WTC11 (cell line): ENCODE data around the gene SLC37A1. TPM values are rescaled to one million over a fixed set of nuclear protein-coding genes. Genes with fewer than 3 reads are reported as not detected.

Source experiments
- ATAC-seq: fragments of 200-7000 bp; cut with Tn5 transposase; 2 replicates; pipeline ENCODE4 v1.10.0; 2021; ENCODE audit warnings: mild to moderate bottlenecking, moderate library complexity
- CTCF ChIA-PET: fragments of 300-600 bp; sonication (Branson Sonifier 250); formaldehyde crosslinking; loops from one replicate; lab custom pipeline; 2021; ENCODE audit warnings: antibody characterized with exemption; lab: Charles Lee
- POLR2A ChIA-PET: fragments of 350-600 bp; sonication (Branson Sonifier 250); formaldehyde crosslinking; loops from one replicate; lab custom pipeline; 2021; ENCODE audit warnings: antibody characterized with exemption; lab: Charles Lee
- DNase-seq: peaks from one replicate; pipeline ENCODE4 v3.0.0; 2021; ENCODE audit warnings: low spot score
- H3K27ac Mint-ChIP-seq: 2 replicates; pipeline ENCODE4 v1.8.0; 2021; ENCODE audit warnings: mixed read lengths
- H3K27me3 Mint-ChIP-seq: 2 replicates; pipeline ENCODE4 v1.8.0; 2021; ENCODE audit warnings: low read depth, mild to moderate bottlenecking, moderate library complexity, mixed read lengths
- H3K36me3 Mint-ChIP-seq: 2 replicates; pipeline ENCODE4 v1.8.0; 2021; ENCODE audit warnings: mixed read lengths
- H3K4me1 Mint-ChIP-seq: 2 replicates; pipeline ENCODE4 v1.8.0; 2022; ENCODE audit warnings: mixed read lengths
- H3K4me3 Mint-ChIP-seq: 2 replicates; pipeline ENCODE4 v1.8.0; 2021; ENCODE audit warnings: mild to moderate bottlenecking, moderate library complexity, mixed read lengths
- H3K9me3 Mint-ChIP-seq: 2 replicates; pipeline ENCODE4 v1.8.0; 2021; ENCODE audit warnings: mixed read lengths
- EMX1 ChIP-seq: fragments of 250-450 bp; sonication (Bioruptor Pico); IDR thresholded peaks from 2 replicates; pipeline ENCODE4 v1.8.0; 2021; ENCODE audit warnings: mild to moderate bottlenecking
- FOXK1 ChIP-seq: sonication (generic); formaldehyde crosslinking; IDR thresholded peaks from 2 replicates; pipeline ENCODE4 v1.8.0; 2022; ENCODE audit warnings: mild to moderate bottlenecking, moderate library complexity, missing genetic modification reagents
- FOXP1 ChIP-seq: sonication (generic); formaldehyde crosslinking; IDR thresholded peaks from 2 replicates; pipeline ENCODE4 v1.8.0; 2022; ENCODE audit warnings: missing genetic modification reagents, mild to moderate bottlenecking, moderate library complexity, borderline replicate concordance
- GABPB1 ChIP-seq: sonication (generic); formaldehyde crosslinking; IDR thresholded peaks from 2 replicates; pipeline ENCODE4 v1.8.1; 2023; ENCODE audit warnings: mild to moderate bottlenecking, missing genetic modification reagents
- IRF2 ChIP-seq: sonication (generic); formaldehyde crosslinking; IDR thresholded peaks from 2 replicates; pipeline ENCODE4 v1.8.0; 2022; ENCODE audit warnings: low read depth, missing genetic modification reagents, borderline replicate concordance
- KAT7 ChIP-seq: sonication (generic); formaldehyde crosslinking; IDR thresholded peaks from 2 replicates; pipeline ENCODE4 v1.8.1; 2023; ENCODE audit warnings: missing genetic modification reagents, mild to moderate bottlenecking, borderline replicate concordance
- MXD4 ChIP-seq: fragments of 250-450 bp; sonication (Bioruptor Pico); IDR thresholded peaks from 2 replicates; pipeline ENCODE4 v1.8.0; 2021; ENCODE audit warnings: mild to moderate bottlenecking, moderate library complexity, borderline replicate concordance
- NR1H2 ChIP-seq: sonication (generic); formaldehyde crosslinking; IDR thresholded peaks from 2 replicates; pipeline ENCODE4 v1.9.0; 2021; ENCODE audit warnings: mild to moderate bottlenecking, moderate library complexity, missing genetic modification reagents
- NR3C1 ChIP-seq: sonication (generic); formaldehyde crosslinking; conservative IDR thresholded peaks from 2 replicates; pipeline ENCODE4 v1.8.1; 2023; ENCODE audit warnings: low read depth, mild to moderate bottlenecking, missing genetic modification reagents
- SOX15 ChIP-seq: fragments of 250-450 bp; sonication (Bioruptor Pico); IDR thresholded peaks from 2 replicates; pipeline ENCODE4 v1.9.0; 2021; ENCODE audit warnings: mild to moderate bottlenecking
- SP1 ChIP-seq: sonication (generic); formaldehyde crosslinking; conservative IDR thresholded peaks from 2 replicates; pipeline ENCODE4 v1.8.1; 2022; ENCODE audit warnings: missing genetic modification reagents
- ZNF219 ChIP-seq: sonication (generic); formaldehyde crosslinking; IDR thresholded peaks from 2 replicates; pipeline ENCODE4 v1.8.0; 2023; ENCODE audit warnings: missing genetic modification reagents, mild to moderate bottlenecking, borderline replicate concordance
- ZNF263 ChIP-seq: sonication (generic); formaldehyde crosslinking; IDR thresholded peaks from 2 replicates; pipeline ENCODE4 v1.8.1; 2022; ENCODE audit warnings: low read depth, mild to moderate bottlenecking, moderate library complexity, missing genetic modification reagents
- ZNF423 ChIP-seq: fragments of 250-450 bp; sonication (Bioruptor Pico); IDR thresholded peaks from 2 replicates; pipeline ENCODE4 v2.1.2; 2022; ENCODE audit warnings: mild to moderate bottlenecking, moderate library complexity
- total RNA-seq: library from RNA; stranded (reverse); gene quantifications from 3 replicates; pipeline ENCODE4 v1.2.3, GENCODE V29; 2021
- TF ChIP-seq, protein P1 (sequence below): sonication (generic); formaldehyde crosslinking; IDR thresholded peaks from 2 replicates; pipeline ENCODE4 v1.8.1; 2023; ENCODE audit warnings: mild to moderate bottlenecking, moderate library complexity, missing genetic modification reagents
- TF ChIP-seq, protein P2 (sequence below): sonication (generic); formaldehyde crosslinking; IDR thresholded peaks from 2 replicates; pipeline ENCODE4 v1.8.0; 2022; ENCODE audit warnings: mild to moderate bottlenecking, missing genetic modification reagents
- TF ChIP-seq, protein P3 (sequence below): fragments of 250-450 bp; sonication (Bioruptor Pico); IDR thresholded peaks from 2 replicates; pipeline ENCODE4 v2.1.2; 2022; ENCODE audit warnings: mild to moderate bottlenecking, moderate library complexity
- TF ChIP-seq, protein P4 (sequence below): sonication (generic); formaldehyde crosslinking; IDR thresholded peaks from 2 replicates; pipeline ENCODE4 v1.8.0; 2022; ENCODE audit warnings: mild to moderate bottlenecking, missing genetic modification reagents
- TF ChIP-seq, protein P5 (sequence below): sonication (generic); formaldehyde crosslinking; IDR thresholded peaks from 2 replicates; pipeline ENCODE4 v1.8.0; 2023; ENCODE audit warnings: missing genetic modification reagents, mild to moderate bottlenecking, borderline replicate concordance
- TF ChIP-seq, protein P6 (sequence below): sonication (generic); formaldehyde crosslinking; IDR thresholded peaks from 2 replicates; pipeline ENCODE4 v1.8.1; 2022; ENCODE audit warnings: low read depth, missing genetic modification reagents, borderline replicate concordance

Gene SLC37A1
- total RNA-seq, 1 experiment from 2014 or later: 22.7 TPM

DNA sequence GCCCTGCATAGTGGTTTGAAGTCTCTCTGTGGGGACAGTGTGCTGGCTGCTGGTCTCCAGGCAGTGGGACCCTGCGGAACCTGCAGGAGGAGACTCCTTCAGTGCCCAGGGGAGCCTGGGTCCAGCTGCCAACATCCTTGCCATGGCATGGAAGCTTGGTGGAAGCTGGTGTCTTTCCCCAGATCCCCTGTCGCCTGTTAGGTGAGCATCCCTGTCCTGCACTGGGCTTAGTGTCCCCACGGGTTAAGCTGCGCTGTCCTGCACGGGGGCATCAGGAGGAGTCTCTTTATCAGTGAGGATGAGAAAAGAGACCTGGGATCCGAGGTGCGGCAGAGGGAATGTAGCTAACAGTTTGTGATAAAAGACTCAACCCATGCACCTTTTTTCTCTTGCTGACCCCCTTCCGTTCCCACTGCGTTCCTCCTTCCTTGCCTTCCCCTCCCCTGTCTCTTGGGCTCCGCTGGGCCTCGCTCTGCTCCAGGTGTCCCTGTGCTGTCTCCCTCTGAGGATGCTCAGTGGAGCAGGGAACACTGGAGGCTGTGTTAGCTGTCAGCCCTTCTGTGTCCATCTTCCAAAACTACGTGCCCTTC lies 59.3 kb downstream of the SLC37A1 start:
- TF ChIP-seq, protein P1, sequence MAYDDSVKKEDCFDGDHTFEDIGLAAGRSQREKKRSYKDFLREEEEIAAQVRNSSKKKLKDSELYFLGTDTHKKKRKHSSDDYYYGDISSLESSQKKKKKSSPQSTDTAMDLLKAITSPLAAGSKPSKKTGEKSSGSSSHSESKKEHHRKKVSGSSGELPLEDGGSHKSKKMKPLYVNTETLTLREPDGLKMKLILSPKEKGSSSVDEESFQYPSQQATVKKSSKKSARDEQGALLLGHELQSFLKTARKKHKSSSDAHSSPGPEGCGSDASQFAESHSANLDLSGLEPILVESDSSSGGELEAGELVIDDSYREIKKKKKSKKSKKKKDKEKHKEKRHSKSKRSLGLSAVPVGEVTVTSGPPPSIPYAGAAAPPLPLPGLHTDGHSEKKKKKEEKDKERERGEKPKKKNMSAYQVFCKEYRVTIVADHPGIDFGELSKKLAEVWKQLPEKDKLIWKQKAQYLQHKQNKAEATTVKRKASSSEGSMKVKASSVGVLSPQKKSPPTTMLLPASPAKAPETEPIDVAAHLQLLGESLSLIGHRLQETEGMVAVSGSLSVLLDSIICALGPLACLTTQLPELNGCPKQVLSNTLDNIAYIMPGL (CRISPR knock-in tag): no peak
- no peak for TF ChIP-seq ZNF219 (CRISPR knock-in tag)
- no peak for TF ChIP-seq KAT7
- TF ChIP-seq, protein P2, sequence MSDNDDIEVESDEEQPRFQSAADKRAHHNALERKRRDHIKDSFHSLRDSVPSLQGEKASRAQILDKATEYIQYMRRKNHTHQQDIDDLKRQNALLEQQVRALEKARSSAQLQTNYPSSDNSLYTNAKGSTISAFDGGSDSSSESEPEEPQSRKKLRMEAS (CRISPR knock-in tag): no peak
- TF ChIP-seq ZNF423: no peak
- TF ChIP-seq, protein P3, sequence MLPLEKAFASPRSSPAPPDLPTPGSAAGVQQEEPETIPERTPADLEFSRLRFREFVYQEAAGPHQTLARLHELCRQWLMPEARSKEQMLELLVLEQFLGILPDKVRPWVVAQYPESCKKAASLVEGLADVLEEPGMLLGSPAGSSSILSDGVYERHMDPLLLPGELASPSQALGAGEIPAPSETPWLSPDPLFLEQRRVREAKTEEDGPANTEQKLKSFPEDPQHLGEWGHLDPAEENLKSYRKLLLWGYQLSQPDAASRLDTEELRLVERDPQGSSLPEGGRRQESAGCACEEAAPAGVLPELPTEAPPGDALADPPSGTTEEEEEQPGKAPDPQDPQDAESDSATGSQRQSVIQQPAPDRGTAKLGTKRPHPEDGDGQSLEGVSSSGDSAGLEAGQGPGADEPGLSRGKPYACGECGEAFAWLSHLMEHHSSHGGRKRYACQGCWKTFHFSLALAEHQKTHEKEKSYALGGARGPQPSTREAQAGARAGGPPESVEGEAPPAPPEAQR (CRISPR knock-in tag): no peak
- Mint-ChIP-seq H3K36me3 (peaks cover 51% of the 10 kb centered on the region), H3K9me3 (peaks cover 18% of the 10 kb centered on the region), H3K27ac (no peak overlapping the region), H3K4me1 (no peaks in the 10 kb centered on the region), H3K27me3 (no peaks in the 10 kb centered on the region), H3K4me3 (no peak overlapping the region)
- peak; percentile 4 for DNase-seq
- ChIA-PET POLR2A (no interaction called here), CTCF (interaction anchor here (0.6 kb wide), 1 partner anchor 81 kb away, joined by 3 read pairs; the partner anchor contains the start of gene PDE9A)
- ATAC-seq: no peak

DNA sequence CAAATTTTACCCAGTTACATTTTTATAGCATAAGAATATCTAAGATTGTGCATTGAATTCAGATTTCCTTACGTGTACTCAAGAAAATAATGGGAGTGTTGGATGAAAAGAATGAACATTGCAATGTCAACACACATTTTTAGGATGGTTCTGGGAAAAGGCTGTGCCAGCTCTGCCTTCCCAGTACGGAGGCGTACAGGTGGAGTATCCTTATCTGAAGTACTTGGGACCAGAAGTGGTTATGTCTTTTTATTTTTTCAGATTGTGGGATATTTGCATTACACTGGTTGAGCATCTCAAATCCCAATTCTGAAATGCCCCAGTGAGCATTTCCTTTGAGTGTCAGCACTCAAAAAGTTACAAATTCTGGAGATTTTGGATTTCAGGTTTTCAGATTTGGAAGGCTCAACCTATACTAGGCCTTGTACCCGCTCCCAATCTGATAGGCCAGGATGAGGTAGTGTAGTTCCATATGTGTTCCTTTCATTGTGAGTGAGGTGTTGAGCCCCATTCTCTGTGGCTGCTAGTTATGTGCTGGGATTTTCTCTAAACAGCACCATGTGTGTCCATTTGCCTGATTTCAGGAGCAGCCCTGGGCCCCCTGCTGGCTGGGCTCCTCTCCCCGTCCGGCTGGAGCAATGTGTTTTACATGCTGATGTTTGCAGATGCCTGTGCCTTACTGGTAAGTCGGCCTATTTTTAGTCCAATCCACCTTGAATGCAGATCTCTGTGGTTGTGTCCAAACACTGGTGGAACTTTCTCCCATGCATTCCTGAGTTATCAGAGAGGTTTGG lies 60.8 kb downstream of the SLC37A1 start:
- ChIA-PET POLR2A (no interaction called here), CTCF (interaction anchor here (1.1 kb wide), 1 partner anchor 19 kb away, joined by 3 read pairs; no protein-coding TSS in a partner anchor)
- no peak overlapping the region for H3K4me3 Mint-ChIP-seq
- ATAC-seq: no peak
- peaks cover 18% of the 10 kb centered on the region for H3K9me3 Mint-ChIP-seq
- H3K27me3 Mint-ChIP-seq: no peaks in the 10 kb centered on the region
- no peak overlapping the region for H3K27ac Mint-ChIP-seq
- DNase-seq: peak; percentile 14
- H3K36me3 Mint-ChIP-seq: peaks cover 47% of the 10 kb centered on the region
- H3K4me1 Mint-ChIP-seq: no peaks in the 10 kb centered on the region
- TF ChIP-seq SP1 (CRISPR knock-in tag) (no peak), GABPB1 (0 out of 2 replicates have a peak, but pooled peaks have one; percentile 13)

DNA sequence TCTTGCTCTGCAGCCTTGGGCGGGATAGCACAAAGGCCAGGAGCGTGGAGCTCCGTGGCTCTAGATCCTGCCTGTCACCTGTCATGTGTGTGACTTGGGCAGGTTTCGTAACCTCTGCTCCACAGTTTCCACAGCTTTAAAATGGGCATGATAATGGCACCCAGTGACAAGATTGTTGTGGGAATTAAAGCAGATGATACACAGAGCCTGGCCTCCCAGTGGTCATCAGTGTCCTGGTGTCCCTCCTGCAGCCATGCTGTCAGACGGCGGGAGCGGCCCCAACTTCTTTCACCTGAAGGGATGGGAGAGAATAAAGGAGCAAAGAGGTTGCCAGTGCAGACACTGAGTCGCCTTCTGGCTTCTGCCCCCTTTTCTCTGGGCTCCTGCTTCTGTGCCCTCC lies 61.5 kb downstream of the SLC37A1 start:
- peaks cover 43% of the 10 kb centered on the region for H3K36me3 Mint-ChIP-seq
- CTCF ChIA-PET: interaction anchor here (1.1 kb wide), 1 partner anchor 18 kb away, joined by 3 read pairs; no protein-coding TSS in a partner anchor
- no peak overlapping the region for H3K27ac Mint-ChIP-seq
- TF ChIP-seq, protein P4, sequence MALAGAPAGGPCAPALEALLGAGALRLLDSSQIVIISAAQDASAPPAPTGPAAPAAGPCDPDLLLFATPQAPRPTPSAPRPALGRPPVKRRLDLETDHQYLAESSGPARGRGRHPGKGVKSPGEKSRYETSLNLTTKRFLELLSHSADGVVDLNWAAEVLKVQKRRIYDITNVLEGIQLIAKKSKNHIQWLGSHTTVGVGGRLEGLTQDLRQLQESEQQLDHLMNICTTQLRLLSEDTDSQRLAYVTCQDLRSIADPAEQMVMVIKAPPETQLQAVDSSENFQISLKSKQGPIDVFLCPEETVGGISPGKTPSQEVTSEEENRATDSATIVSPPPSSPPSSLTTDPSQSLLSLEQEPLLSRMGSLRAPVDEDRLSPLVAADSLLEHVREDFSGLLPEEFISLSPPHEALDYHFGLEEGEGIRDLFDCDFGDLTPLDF (CRISPR knock-in tag): no peak
- no peak for TF ChIP-seq IRF2
- TF ChIP-seq MXD4 (CRISPR knock-in tag): no peak
- no peak for TF ChIP-seq FOXK1 (CRISPR knock-in tag)
- no peak for TF ChIP-seq ZNF263 (CRISPR knock-in tag)
- TF ChIP-seq NR3C1 (CRISPR knock-in tag): no peak
- TF ChIP-seq ZNF219 (CRISPR knock-in tag): no peak
- TF ChIP-seq, protein P5, sequence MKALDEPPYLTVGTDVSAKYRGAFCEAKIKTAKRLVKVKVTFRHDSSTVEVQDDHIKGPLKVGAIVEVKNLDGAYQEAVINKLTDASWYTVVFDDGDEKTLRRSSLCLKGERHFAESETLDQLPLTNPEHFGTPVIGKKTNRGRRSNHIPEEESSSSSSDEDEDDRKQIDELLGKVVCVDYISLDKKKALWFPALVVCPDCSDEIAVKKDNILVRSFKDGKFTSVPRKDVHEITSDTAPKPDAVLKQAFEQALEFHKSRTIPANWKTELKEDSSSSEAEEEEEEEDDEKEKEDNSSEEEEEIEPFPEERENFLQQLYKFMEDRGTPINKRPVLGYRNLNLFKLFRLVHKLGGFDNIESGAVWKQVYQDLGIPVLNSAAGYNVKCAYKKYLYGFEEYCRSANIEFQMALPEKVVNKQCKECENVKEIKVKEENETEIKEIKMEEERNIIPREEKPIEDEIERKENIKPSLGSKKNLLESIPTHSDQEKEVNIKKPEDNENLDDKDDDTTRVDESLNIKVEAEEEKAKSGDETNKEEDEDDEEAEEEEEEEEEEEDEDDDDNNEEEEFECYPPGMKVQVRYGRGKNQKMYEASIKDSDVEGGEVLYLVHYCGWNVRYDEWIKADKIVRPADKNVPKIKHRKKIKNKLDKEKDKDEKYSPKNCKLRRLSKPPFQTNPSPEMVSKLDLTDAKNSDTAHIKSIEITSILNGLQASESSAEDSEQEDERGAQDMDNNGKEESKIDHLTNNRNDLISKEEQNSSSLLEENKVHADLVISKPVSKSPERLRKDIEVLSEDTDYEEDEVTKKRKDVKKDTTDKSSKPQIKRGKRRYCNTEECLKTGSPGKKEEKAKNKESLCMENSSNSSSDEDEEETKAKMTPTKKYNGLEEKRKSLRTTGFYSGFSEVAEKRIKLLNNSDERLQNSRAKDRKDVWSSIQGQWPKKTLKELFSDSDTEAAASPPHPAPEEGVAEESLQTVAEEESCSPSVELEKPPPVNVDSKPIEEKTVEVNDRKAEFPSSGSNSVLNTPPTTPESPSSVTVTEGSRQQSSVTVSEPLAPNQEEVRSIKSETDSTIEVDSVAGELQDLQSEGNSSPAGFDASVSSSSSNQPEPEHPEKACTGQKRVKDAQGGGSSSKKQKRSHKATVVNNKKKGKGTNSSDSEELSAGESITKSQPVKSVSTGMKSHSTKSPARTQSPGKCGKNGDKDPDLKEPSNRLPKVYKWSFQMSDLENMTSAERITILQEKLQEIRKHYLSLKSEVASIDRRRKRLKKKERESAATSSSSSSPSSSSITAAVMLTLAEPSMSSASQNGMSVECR (CRISPR knock-in tag): no peak
- TF ChIP-seq, protein P6, sequence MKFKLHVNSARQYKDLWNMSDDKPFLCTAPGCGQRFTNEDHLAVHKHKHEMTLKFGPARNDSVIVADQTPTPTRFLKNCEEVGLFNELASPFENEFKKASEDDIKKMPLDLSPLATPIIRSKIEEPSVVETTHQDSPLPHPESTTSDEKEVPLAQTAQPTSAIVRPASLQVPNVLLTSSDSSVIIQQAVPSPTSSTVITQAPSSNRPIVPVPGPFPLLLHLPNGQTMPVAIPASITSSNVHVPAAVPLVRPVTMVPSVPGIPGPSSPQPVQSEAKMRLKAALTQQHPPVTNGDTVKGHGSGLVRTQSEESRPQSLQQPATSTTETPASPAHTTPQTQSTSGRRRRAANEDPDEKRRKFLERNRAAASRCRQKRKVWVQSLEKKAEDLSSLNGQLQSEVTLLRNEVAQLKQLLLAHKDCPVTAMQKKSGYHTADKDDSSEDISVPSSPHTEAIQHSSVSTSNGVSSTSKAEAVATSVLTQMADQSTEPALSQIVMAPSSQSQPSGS (CRISPR knock-in tag): no peak
- TF ChIP-seq FOXP1 (CRISPR knock-in tag): no peak
- no peak for TF ChIP-seq NR1H2 (CRISPR knock-in tag)
- TF ChIP-seq EMX1 (CRISPR knock-in tag): no peak
- TF ChIP-seq SOX15 (CRISPR knock-in tag): no peak

More for the DNA sequence above, 61.5 kb downstream of the SLC37A1 start:
- H3K4me3 Mint-ChIP-seq: no peak overlapping the region
- POLR2A ChIA-PET: no interaction called here
- no peak for ATAC-seq
- no peaks in the 10 kb centered on the region for H3K27me3 Mint-ChIP-seq
- H3K4me1 Mint-ChIP-seq: no peaks in the 10 kb centered on the region
- peak; percentile 5 for DNase-seq
- H3K9me3 Mint-ChIP-seq: peaks cover 18% of the 10 kb centered on the region
